Stimulated activated CD4-positive, alpha-beta T cell treated with anti-CD3 and anti-CD28 coated beads, Interleukin-4, amount 100 ng/mL, for 48 hours (primary cell): ENCODE results near the gene SLCO3A1.

Experiments used
- DNase-seq, 2 donors: peaks; one replicate each; pipeline ENCODE4 v3.0.0-alpha.2; 2020; ENCODE audit warnings: low read depth in 2 of 2

Gene SLCO3A1

GRCh38 chr15:91911844-91912243 is 58.3 kb downstream of the SLCO3A1 start:
- DNase-seq: no peak

DNA sequence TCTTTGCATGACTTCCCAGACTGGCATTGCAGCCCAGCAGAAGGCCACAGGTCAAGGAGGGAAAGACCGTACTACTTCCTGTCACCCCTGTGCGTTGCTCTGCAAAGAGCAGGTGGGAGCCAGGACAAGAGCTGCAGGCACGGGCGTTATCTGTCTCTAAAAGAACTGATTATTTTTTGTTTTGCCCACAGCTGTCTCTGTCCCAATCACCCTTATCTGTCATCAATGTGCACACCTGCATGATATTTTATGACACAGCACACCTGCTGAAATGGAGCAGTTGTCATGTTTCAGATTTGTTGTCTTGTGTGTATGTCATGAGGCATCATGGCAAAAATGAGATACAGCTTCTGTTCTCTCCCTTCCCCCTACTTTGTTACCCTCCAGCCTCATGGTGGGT is 58.8 kb downstream of the SLCO3A1 start:
- no peak for DNase-seq

- DNase-seq: no peak
Measured at GRCh38 chr15:91913560-91913959, 60.1 kb downstream of the SLCO3A1 start.

- DNase-seq: no peak
Measured at GRCh38 chr15:91915576-91915975, 62.1 kb downstream of the SLCO3A1 start.

- no peak for DNase-seq
Measured at GRCh38 chr15:91916051-91916450, 62.5 kb downstream of the SLCO3A1 start.

- no peak for DNase-seq
Measured at GRCh38 chr15:91917686-91918360, 64.3 kb downstream of the SLCO3A1 start.

GRCh38 chr15:91919014-91919534 is 65.6 kb downstream of the SLCO3A1 start:
- no peak for DNase-seq

DNA sequence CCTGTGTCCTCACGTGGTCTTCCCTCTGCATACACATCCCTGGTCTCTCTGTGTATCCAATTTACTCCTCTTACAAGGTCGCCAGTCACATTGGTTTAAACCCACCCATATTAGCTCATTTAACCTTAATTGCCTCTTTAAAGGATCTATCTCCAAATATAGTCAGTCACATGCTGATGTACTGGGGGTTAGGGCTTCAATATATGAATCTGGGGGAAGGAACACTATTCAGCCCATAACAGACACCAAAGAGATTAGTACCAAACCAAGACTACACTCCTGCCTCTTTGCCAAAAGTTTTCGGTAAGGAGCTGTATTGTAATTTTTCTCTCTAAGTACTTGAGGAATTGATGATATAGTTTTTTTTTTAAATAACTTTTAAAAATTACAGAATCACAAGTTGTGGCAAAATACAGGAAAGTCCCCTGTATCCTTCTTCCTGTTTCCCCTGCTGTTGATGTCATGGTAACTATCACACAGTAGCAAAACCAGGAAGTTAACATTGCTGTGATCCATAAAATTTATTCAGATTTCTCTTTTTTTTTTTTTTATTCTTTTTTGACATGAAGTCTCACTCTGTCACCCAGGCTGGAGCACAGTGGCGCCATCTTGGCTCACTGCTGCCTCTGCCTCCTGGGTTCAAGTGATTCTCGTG is 67.8 kb downstream of the SLCO3A1 start:
- no peak for DNase-seq

DNA sequence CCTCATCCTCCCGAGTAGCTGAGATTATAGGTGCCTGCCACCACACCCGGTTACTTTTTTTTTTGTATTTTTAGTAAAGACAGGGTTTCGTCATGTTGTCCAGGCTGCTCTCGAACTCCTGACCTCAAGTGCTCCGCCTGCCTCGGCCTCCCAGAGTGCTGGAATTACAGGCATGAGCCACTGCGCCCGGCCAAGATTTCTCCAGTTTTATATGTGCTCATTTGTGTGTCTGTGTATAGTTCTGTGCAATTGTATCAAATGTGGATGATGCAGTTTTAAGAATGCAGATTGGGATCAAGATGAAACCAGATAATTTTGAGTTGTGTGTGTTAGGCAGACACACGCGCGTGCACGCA is 68.3 kb downstream of the SLCO3A1 start:
- no peak for DNase-seq

DNA sequence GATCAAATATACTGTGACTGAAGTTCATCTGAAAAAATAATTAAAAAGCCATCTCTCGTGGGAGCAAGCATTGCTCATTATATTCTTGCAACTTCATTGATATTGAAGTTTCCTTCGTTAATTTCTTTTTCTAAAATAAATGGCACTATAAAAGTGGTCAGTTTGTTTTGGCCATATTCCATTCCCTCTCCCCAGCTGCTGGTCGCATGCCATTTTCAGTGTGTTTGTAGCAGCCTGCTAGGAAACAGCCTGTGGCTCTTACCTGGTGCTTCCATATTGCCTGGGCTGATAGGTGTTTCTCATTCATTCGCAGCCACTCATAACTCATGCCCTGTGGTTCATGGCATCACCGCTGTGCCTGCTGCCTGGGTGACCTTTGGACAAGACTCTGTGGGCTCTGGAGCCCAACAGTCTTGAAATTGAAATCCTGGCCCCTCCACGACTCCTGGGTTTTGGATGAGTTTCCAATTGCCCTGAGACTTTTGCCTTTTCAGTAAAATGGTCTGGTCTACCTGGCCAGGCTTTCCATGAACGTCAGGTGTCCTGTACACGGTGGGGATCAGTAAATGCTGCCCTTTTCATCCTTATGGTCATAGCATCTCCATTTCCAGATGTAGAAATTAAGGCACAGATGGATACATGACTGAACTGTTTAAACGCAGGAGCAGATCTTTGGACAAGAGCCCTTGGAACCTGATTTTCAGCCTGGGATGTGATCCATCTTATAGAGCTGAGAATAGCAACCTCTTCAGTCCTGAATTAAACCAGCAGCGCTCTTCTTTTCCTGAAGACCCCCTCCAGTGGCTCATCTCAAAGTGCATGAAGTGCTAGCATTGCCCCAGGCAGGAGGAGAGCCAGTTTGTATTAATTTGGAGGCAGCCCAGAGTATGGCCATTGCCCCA is 69.4 kb downstream of the SLCO3A1 start:
- no peak for DNase-seq

DNA sequence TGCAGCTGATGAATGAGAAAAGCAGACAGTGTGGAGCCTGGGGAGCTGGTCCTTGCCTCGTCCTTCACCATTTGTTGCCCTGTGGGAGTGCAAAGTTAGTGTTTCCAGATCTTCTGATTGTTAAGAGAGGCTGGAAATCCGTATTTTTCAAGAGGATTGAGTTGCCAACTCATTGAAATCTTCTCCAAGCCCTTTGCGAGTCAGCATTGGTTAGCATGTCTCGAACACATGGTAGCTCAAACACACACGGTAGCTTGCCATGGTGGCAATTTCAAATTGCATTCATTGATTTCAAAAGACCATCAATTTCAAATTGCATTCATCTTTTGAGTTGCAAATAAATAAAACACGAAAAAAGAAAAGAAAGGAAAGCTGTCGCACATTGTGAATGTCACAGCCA is 70.7 kb downstream of the SLCO3A1 start:
- no peak for DNase-seq

DNA sequence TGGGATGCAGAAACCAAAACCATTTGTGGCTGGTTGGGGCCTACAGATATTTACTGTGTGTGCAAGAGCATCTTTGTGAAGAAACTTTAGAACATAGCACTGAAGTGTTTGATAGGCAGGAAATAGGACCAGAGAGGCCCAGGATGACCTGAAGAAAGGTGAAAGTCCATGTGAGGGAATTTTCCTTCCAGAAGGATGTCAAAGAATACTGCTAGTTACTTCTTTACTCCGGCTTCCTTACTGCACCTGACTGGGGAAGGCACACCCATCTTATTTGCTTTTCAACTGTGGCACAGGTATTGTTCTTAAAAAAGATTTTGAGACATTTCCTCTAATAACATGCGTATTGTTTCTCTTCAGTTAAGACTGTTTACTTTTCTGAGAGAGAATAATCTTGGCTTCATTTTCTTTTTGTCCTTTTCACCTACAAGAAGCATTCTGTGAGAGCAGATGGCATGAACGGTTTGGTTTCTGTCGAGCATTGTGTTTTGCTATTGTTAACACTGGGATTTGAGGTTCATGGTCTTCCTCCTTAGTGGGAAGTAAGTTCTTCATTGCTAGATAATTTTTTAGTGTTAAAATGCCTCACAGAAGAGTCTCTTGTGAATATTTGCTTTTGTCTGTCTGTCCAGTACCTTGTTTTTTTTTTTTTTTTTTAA is 71.5 kb downstream of the SLCO3A1 start:
- no peak for DNase-seq

DNA sequence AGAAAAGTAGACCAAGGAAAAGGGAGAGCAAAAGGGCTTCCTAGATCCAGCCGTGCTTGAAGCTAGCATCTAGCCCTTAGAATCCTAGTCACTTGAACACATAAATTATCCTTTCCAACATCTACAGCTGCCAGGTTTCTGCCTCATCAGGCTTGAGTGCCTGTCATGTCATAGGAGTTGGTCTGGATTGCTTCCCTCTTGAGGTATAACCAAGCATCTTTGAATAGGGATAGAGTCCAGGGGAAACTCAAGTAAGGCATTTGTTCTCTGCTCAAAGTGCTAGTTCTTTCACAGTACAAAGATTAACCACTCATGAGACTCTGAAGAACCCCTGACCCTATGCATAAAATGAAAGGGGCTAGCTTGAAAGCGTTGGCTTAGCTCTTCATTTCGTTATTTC is 72.3 kb downstream of the SLCO3A1 start:
- no peak for DNase-seq

GRCh38 chr15:91926908-91927270 is 73.4 kb downstream of the SLCO3A1 start:
- DNase-seq: no peak

- no peak for DNase-seq
Measured at GRCh38 chr15:91927585-91927984, 74.1 kb downstream of the SLCO3A1 start.

DNA sequence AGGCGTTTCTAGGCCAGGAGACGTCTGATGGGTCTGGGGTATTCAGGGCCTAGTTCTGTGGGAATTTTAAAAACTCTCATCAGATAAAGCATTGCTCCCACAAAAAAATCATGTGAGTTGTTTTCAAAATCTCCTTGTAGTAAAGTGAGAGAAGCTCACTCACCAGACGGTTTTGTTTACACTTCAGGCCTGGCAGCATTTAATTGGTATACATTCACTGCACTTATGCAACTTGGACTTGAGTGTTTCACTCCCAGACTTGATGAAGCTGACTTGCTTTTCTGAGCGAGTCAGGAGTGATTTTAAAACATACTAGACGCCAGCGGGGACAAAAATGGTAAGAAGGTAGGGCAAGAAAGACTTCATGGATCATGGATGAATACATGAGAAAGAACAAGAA is 75.2 kb downstream of the SLCO3A1 start:
- DNase-seq: no peak

DNA sequence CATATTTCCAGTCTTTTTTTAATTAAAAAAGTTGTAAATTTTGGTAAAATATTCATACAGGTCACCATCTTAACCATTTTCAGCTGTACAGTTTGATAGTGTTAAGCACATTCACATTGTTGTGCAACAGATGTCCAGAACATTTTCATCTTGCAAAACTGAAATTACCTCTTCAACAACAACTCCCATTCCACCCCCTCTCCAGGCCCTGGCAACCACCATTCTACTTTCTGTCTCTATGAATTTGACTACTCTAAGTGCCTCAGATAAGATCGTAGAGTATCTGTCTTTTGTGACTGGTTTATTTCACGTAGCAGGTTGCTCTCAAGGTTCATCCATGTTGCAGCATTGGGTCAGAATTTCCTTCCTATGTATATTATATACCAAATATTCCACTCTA is 76.0 kb downstream of the SLCO3A1 start:
- DNase-seq: no peak

DNA sequence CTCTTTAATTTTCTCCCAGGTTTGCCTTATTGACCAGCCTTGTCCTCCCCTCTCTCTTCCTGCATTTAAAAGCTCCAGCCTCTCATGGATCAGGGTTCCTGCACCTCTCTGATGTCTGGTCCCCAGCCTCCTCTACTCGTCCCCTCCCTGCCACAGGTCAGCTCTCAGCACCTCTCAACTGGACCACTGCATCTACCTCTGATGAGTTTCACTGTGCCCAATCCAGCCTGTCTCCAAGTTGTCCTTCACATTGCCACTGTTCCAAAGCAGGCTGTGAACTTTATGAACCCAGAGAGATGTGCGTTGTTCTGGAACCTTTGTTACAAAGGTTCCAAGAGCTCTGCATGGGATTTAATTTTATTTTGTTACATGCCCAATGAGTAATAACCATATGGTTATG is 76.6 kb downstream of the SLCO3A1 start:
- DNase-seq: no peak

DNA sequence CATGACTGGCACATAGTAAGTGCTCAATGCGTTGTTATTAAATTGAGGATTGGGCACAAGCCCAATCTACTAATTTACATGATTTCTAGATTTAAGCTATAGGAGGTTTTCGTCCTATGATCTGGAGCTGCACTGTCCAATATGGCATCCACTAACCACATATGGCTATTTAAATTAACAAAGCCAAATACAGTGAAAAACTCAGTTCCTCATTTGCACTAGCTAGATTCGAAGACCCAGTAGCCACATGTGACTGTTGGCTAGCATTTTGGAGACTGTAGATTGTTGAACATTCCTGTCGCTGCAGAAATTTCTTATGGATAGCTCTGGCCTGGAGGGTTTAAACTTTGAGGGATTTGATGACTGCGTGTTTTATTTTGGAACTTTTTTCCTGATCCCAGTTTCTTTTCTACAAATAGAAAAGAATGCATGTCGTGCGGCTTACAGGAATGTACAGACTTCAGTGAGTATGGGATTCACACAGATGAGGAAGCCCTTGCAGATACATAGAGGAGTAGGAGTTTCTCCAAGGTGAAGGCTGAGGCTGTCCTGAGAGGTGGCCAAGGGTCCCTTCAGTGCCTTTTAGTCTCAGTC is 82.8 kb downstream of the SLCO3A1 start:
- DNase-seq: no peak

DNA sequence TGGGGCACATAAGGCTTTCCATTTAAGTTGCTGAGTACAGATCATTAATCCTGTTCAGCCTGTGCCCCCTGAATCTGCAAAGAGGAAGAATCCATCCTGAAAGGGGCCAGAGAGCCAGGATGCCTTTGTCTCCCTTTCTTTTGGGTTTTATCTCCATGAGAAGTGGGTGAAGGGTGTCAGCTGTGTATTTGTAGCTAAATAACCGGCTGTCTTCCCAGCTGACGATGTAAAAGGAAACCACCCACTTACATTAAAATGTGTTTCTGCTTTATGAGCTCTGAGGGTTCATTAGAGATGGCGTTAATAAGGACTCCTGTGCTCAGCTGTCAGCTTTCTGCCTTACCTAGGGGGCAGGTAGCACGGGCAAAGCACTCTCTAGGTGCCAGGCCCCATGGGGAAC is 83.4 kb downstream of the SLCO3A1 start:
- no peak for DNase-seq

- DNase-seq: no peak
Measured at GRCh38 chr15:91938136-91938535, 84.6 kb downstream of the SLCO3A1 start.

- no peak for DNase-seq
Measured at GRCh38 chr15:91939403-91939831, 85.9 kb downstream of the SLCO3A1 start.
